NCI-H1048 (cell line): ENCODE measurements around the gene GNB1.
"Not testable (repeated sequence)": the region's sequence is repeated elsewhere in the genome, so short reads cannot be mapped to it uniquely, and the experiment has no call there.

Source experiments
- DNase-seq: peaks from one replicate; lab custom pipeline; 2025; lab: John Stamatoyannopoulos, UW

Gene GNB1

DNA sequence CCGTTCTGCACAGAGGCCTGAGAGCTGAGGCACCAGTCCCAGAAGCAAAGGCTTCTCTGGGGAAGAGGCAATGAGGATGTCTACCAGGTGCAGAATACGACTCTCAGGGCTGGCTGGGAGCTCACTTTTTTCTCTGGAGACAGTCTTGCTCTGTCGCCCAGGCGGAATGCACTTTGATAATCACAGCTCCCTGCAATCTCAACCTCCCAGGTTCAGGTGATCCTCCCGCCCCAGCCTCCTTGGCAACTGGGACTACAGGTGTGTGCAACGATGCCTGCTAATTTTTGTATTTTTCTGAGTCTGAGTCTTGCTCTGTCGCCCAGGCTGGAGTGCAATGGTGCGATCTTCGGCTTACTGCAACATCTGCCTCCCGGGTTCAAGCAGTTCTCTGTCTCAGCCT is 130.2 kb downstream of the GNB1 start:
- no peak for DNase-seq

DNA sequence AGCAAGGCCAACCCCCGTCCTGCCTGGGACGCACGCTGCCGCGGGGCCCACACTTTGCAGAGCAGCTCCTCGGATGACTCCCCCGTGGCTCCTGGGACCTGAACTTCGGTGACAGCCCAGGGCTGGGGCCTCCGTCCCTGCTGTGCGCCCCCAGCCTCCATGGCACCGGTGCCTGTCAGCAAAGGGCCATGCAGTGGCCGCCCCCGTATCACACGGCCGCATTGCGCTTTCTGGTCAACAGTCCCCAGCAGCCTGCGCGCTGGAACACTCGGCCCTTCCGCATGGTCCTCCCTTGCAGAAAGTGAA is 130.6 kb downstream of the GNB1 start:
- no peak for DNase-seq

DNA sequence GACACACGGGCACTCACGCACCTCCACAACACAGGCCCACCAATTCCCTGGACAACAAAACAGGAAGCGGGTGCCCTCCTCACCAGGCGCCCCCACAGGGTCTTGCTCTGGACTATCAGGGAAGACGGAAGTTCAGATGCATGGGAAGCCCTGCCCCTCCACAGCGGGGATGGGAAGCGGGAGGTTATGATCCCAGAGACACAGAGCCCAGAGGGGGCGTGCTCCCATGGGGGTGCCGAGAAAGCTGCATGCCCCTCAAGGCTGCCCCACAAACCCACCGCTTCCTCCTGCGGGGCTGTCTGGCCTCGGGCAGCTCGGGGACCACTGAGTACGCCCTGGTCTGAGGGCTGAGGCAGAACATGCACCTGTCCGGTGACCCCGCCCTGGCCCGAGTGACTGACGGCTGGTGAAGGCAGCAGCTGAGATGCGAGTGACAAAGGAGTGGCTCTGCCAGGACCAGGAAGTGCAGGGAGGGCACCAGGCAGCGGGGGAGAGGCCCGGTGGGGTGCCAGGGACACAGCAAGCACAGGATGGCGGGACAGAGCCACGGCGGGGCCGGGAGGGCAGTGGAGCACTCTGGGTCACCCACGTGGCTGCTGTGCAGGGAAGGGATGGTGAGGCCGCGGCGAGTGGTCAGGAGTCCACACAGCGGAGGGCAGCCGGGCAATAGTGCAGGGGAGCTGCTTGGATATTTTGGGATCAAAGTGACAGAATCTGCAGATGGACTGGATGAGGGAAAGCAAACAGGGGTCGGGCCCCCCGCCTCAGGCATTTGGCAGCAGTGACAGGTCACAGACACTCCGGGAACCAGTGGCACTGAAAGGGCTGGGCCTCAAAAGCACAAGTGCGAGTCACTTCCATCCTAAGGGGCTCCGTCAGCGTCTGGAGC is 131.2 kb downstream of the GNB1 start:
- DNase-seq, result no peak

DNA sequence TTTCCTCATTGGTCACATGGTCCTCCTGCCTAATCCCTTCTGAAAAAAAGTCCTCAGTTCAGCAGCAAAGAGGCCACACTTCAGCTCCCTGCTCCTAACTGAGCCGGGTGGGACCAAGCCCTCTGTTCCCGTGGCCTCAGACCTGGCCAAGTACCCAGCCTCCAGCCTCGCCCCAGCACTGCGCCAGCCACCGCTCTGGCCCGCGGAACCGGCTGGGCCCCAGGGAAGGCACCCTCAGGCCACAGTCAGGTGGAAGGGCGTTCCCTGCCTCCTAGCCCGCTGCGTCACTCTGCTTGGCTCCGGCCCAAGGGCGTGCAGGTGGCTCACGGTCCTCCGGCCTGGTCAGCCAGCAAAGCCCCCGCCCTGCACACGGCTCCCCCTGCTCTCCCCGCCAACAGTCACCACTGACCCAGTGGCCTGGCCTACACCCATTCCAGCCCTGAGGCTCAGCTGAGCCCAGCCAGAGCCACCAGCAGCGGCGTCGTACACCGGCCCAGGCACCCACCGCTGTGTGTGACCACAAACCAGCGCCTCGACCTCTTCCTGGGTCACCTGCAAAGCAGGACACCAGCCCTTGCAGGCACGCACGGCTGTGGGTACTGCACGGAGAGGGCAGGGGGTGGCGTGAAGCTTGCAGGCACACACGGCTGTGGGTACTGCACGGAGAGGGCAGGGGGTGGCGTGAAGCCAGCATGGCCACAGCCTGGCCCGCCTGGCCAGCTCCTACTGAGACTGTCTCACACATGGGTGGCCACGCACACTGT is 132.0 kb downstream of the GNB1 start:
- DNase-seq, result no peak

DNA sequence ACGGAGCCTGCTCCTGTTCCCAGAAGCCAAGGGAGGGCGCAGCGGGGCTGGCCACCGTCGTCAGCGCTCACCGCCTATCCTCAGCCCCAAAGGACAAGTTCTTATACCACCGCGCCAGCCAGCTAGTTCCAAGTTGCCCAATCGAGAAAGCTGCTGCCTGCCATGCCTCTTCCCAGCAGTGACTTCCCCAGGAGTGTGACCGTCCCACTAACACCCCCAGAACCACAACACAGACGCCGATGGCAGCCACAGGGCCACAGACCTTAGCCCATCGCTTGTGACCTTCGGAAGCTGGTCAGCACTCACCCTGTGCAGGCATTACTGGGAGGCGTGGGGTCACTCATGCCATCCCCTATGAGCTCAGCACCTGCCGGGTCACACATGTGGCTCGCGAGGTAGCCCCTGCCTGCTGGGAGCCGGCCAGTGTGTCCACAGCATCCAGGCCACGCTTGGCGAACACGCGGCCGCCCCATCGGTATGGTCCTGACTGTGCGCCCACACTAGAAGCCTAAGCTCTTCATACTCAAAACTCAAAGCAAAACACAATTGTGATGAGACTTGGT is 132.7 kb downstream of the GNB1 start:
- no peak for DNase-seq

DNA sequence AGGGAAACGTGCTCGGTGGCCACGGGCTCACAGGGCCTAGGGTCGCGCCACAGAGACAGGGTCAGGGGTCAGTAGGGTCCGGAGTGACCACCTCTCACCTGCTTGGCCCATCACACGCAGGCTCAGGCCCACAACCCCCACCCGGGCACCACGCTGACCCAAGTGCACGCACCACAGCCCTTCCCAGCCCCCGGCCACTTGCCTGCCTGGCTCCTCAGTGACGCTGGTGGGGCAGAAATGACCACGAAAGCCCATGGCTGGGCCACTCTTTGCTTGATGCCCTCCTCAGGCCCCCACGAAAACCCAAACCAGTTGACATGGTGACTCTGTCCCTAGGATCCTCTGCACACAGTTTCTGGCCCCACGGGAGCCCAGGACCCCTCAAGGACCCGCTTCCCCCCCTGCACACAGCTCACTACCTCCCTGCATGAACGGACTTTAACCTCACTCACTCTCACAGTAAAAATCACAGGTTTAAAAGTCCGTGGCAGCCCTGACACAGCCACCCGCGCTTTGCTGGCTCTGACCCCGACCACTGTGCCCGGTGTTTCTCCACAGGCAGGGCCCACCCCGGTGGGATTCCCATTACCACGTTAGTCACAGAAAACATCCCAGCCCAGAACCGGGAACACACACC is 133.3 kb downstream of the GNB1 start:
- DNase-seq, result no peak

DNA sequence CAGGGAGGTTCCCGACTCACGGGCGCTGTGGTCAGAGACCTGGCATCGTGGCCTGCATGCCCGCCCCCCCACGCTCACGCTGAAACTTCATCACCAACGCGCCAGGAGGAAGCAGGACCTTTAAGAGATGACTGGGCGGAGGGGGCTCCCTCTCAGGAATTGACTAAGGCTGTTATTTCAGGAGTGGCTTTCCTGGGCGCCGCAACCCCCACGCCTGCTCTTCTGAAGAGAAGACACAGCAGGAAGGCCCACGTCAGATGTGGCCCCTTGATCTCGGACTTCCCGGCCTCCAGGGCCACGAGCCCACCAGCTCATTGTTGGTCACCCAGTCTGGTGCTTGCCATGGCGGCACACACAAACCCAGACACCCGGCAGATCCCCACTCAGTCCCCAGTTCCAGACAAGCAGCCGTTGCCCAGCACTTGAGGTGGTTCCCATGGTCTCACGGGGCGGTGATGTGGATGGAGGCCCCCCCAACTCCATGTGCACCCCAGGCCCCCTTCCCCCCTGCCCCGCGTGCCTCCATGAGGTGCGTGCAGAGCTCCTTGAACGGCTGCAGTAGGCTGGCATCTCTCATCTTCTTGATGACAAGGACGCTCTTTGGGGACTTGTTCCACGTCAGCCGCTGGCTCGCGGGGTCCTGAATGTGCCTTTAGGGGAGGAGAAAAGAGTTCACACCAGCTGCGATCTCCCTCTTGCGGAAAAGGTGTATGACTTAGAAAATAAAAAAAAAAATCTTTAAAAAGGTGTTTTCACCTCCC is 134.0 kb downstream of the GNB1 start:
- no peak for DNase-seq

DNA sequence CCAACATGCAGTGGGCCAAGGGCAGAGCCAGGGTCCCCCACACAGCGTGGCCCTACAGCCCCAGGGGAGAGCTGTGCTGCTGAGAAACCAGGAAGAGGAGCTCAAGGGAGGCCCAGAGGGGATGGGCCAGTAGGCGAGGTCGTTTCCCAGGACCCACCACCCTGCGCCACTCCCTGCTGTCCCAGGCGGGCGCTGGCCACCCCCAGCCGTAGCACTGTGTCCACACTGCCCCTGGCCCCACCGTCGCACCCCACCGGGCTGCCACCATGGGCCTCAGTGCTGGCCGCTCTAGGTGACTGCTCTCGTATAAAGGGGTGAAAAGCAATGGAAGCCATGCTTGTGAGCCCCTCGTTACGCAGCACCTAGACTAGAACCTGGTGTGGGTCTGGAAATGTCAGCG is 135.0 kb downstream of the GNB1 start:
- DNase-seq, result no peak

DNA sequence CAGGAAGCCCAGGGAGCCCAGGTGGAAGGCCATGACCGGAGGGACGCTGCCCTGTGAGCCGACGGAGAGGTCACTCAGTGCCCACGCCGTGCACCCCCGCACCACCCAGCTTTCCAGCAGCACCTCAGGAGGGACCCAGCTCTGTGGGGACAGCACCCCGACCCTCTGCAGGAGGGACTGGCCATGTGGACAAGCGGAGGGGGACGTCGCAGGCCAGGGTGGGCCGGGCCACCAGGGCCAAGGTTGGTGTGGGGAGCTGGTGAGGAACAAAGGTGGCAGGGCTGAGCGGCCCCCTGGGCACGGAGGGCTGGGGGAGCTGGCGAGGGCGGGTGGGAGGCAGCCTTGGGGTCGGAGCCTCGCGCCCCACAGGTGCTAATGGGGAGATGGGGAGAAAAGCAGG is 135.5 kb downstream of the GNB1 start:
- DNase-seq, result no peak

DNA sequence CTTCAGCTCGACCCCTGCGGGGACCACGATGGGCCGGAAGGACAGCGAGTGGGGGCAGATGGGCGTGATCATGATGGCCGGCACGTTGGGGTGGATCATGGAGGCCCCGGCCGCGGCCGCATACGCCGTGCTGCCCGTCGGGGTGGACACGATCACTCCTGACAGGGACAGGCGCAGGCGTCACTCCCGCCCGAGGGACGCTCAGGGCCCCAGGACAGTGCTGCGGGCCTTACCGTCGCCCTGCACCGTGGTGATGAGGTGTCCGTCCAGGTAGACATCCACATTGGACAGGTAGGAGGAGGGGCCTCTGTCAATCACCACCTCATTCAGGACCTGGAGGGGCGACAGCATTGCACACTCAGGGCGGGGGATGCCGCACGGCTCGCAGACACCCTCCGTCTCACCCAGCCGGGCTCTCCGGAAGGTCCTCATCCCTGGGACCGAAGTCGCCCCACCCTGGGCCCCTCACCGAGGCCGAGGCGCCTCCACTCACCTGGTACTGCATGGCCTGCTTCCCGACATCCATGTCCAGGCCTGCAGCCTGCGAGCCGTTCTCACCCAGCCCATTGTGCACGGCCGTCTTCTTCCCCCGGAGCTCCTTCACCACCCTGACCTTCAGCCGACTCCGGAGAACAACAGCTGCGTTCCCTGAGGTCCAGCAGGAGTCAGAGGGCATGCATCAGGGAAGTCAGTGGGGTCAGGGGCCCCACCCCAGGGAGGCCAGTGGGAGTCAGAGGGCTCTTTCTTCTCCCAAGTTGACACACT is 136.7 kb downstream of the GNB1 start:
- DNase-seq, result no peak

DNA sequence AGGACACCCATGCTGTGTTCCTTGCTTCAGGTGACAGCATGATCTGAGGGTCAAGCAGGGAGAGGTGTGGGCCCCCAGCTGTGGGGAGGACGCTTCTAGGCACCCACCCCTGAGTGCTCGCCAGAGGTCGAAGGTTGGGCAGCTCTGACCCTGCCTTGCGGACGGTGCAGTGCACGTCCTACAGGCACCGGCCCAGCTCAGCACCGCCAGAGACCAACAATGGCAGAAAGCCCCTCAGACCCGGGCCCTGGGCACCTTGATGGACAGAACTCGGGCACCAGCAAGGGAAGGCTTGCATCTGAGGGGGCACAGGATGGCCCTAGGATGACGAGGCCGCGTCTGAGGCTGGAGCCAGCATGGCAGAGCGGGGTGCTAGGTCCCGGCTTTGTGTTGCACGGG is 137.3 kb downstream of the GNB1 start:
- no peak for DNase-seq

DNA sequence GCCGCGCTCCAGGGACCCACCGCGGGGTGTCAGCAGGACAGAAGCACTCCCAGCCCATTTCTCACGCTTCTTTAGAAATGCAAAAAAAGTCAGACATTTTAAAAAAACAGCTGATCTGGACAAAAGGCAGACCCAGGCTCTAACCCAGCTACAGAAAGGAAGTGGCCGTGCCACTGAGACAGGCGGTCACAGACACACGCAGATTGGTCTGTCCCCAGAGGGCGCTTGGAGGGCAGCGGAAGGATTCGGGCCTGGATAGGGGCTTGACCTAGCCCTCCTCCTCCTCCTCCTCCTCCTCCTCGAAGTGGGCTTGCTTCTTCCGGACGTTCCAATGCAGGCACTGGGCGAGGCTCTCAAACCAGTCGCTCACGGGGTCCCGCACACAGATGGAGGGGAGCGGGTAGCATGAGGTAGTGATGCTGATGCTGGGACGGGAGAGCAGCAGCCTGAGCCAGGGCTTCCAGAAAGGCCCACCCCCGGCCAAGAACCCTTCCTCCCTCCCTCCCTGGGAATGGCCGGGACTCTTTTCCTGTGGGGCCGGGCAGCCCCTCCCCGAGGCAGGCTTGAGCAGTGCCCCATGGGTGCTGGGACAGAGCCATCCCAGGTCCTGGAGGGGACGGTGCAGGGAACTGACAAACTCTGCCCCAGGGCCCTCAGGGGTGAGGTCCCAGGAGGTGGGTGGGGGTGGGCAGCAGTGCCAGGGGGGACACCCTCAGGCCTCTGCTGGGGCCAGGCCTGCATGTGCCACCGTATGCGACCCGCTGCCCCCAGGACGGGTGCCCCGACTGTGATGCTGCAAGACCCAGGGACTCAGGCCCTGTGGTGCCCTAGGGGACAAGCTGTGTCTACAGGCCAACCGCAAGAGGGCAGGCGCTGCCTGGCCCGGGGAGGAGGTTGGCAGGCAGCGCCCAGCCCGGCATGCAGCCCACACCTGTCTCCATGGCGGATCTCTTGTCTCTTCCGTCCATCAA is 138.0 kb downstream of the GNB1 start:
- DNase-seq, result no peak

DNA sequence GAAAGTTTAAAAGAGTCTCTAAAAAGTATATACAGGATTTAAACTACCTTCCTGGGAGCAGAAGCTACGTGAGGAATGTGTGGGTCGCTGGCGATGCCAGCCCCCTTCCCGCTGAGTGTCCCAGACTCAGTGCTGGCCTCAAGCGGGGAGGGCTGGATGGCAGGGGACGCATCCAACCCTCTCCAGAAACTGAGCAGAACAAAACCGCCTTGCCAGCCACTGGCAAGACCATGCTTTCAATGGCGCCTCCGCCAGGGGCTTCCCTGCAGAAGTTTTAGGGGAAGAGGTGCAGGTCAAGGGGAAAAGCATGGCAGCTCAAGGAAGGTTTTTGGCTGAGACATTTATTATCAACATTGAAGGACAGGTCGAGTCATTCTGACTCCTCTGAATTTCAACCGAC is 138.7 kb downstream of the GNB1 start:
- DNase-seq, result no peak

DNA sequence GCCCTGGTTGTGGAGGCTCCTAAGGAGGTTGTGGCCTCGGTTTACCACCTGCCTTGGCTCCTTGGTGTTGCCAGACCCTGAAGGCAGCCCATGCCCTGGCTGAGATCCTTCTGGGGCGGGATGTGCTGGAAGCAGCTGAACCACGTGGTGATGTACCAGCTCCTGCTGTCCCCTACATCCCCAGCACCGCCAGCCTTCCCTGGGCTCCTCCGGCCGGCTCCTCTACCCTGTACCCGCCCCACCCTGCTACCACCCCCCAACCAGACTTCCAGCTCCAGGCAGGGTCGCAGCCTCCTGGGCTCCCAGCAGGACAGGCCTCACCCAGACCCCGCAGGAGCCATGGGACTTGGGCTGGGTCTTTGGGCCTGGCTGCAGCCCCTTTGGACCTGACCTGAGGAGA is 140.9 kb downstream of the GNB1 start:
- not testable (repeated sequence) for DNase-seq

DNA sequence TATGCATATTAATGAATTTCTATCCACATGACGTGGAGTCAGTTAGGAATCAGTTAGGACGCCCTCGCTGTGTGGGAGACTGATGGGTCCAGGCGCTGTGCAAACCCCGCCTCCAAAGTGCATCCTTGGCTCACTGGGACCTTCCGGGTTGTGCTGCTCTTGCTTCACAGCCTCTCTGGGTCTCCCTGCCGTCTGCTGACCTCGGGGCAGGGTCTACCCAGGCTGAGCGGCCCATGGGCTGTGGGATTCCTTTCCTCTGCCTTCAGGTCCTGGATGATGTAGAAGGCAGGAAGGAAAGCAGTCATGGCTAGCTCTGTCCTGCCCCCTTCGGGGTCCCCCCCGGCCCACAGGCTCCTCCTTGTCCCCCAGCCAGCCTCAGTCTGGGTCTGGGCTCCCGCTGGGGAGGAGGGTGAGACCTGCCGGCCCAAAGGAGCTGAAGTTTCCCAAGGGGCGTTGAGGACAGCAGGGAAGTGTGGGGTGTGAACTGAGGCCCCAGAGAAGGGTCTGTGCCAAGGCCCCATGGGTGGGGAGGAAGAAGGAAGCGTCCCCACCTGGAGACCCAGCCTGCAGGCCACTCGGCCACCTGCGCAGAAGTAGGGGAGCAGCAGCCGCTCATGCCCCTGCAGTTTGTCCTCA is 142.1 kb downstream of the GNB1 start:
- DNase-seq, result no peak

DNA sequence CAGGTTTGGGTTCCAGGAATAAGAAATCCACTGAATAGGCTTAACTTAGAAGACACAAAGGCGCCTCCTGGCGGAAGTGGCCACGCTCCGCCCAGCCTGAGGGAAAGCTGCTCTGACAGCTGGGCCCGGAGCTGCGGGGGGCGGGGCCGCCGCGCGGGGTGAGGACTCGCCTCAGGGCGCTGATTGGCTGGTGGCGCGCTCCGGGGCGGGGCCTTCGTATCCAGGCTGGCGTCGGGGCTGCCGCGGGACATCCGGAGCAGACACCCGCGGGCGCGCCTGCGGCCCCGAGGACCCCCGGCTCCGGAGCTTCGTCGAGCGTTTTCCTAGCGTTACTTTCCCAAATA is 144.3 kb downstream of the GNB1 start:
- DNase-seq, result not testable (repeated sequence)

DNA sequence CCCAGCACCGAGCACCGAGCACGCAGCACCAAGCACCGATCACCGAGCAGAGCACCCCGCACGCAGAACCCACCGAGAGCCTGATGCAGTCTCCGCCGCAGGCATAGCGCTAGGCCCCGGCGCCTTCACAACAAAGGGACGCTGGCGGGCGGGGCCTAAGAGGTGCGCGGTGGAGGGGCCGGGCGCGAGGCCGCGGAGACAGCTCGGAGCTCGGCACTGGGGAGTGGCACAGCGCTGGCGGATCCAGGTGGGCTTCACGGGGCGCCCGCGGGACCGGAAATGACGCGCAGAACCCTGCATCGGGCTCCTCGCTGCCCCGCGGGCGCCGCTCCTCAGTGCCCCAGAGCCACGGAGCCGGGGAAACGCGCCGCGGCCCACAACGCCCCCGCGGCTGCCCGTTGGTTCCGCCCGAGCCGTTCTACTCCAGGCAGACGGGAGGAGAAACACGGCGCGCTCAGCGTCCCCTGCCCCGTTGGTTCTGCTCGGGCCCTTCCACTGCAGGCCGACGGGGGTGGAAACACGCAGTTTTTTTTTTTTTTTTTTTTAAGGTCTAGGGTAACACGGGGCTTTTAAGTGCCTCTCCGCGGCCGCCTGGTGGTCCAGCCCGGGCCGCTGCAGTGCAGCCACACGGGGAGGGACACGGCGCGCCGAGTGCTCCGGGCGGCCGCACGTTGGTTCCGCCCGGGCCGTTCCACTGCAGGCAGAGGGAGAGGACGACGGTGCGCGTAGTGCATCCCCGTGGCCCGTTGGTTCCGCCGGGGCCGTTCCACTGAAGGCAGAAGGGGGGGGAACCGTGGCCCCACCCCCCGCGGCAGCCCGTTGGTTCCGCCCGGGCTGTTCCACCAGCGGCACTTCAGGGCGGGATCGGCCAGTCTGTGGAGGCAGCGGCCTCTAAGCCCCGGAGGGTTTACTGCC is 145.0 kb downstream of the GNB1 start:
- not testable (repeated sequence) for DNase-seq

DNA sequence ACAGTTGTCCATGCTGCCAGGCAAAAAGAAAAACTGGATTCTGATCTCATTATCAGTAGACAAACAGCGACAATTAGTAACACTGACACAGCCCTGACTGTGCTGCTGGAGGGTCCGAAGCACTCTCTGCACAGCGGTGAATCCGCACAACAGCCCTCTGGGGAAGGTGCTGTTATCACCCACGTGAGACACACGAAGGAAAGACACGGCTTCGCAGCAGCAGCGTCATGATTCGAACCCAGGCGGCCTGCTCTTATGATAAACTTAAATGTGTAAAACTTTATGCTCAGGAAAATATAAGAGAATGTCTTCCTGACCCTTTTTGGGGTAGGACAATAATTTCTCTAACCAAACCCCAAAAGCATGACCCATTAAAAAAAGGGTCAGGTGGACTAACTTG is 148.4 kb downstream of the GNB1 start:
- DNase-seq, result not testable (repeated sequence)

DNA sequence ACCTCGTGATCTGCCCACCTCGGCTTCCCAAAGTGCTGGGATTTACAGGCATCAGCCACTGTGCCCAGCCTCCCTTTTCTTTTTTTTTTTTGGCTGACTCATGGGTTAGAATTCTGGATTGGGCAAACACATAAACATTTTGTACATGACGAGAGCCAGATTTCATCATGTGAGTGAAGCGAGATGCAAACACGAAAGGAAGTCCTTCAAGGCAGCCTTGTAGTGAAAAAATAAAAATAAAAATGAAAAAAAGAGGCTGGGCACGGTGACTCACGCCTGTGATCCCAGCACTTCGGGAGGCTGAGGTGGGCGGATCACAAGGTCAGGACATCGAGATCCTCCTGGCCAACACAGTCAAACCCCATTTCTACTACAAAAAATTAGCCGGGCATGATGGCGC is 149.9 kb downstream of the GNB1 start:
- DNase-seq, result not testable (repeated sequence)
